ENCODE measurements around the gene GALM.

- TF ChIP-seq POLR2AphosphoS5 (IDR thresholded peaks at IDR 0.05): no peak
- TF ChIP-seq POLR2A (IDR thresholded peaks at IDR 0.05): no peak
- no peak for TF ChIP-seq CTCF (IDR thresholded peaks at IDR 0.05 in 8 of 11, conservative IDR thresholded peaks at IDR 0.05 in 3 of 11)
These were observed 47.0 kb downstream of the GALM start for GRCh38 chr2:38712871-38713270.

Data from spleen (tissue), 7 donors.